Measurements from ENCODE around the gene C1orf21.

Gene C1orf21

DNA sequence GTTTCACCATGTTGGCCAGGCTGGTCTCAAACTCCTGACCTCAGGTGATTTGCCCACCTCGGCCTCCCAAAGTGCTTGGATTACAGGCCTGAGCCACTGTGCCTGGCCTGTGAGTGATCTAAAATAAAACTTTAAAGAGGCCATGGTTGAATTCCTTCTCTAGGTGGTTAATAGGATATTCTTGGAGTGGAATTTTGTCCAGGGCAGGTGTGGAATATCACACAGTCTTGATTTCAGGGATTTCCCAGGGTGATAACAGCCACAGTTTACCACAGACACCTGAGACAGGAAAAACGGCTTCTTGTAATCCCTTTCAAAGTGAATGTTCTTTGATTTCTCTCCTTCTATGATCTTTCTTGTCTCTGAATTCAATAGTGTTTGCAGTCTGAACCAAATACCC is 32.1 kb upstream of the C1orf21 start:
- no peak for TF ChIP-seq EZH2 (IDR thresholded peaks at IDR 0.05; ENCODE audit: borderline replicate concordance, low read length)
- TF ChIP-seq, protein P1, sequence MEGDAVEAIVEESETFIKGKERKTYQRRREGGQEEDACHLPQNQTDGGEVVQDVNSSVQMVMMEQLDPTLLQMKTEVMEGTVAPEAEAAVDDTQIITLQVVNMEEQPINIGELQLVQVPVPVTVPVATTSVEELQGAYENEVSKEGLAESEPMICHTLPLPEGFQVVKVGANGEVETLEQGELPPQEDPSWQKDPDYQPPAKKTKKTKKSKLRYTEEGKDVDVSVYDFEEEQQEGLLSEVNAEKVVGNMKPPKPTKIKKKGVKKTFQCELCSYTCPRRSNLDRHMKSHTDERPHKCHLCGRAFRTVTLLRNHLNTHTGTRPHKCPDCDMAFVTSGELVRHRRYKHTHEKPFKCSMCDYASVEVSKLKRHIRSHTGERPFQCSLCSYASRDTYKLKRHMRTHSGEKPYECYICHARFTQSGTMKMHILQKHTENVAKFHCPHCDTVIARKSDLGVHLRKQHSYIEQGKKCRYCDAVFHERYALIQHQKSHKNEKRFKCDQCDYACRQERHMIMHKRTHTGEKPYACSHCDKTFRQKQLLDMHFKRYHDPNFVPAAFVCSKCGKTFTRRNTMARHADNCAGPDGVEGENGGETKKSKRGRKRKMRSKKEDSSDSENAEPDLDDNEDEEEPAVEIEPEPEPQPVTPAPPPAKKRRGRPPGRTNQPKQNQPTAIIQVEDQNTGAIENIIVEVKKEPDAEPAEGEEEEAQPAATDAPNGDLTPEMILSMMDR (IDR thresholded peaks at IDR 0.05; ENCODE audit: low read length) = no peak
- Histone ChIP-seq H4K20me1 (ENCODE audit: insufficient read depth, low read length) (no peaks in the 10 kb centered on the region), H3K4me2 (ENCODE audit: low read length) (no peak overlapping the region), H3K9me3 (ENCODE audit: low read length) (no peaks in the 10 kb centered on the region), H3K9me2 (ENCODE audit: low read depth, low read length) (no peaks in the 10 kb centered on the region), H3F3A (ENCODE audit: insufficient read depth, low read length) (no peaks in the 10 kb centered on the region), H3K79me2 (ENCODE audit: insufficient read depth, low read length) (no peaks in the 10 kb centered on the region), H3K4me3 (ENCODE audit: low read depth, low read length, poor library complexity, severe bottlenecking) (no peak overlapping the region), H3K9ac (ENCODE audit: low read length) (no peak overlapping the region), H3K27me3 (ENCODE audit: insufficient read depth, low read length) (no peaks in the 10 kb centered on the region), H2AFZ (ENCODE audit: low read length) (no peak overlapping the region), H3K36me3 (ENCODE audit: insufficient read depth, low read length) (no peaks in the 10 kb centered on the region), H3K27ac (ENCODE audit: low read depth, low read length, poor library complexity, severe bottlenecking) (no peak overlapping the region), H3K4me1 (ENCODE audit: insufficient read depth, low read length, severe bottlenecking) (no peaks in the 10 kb centered on the region)

DNA sequence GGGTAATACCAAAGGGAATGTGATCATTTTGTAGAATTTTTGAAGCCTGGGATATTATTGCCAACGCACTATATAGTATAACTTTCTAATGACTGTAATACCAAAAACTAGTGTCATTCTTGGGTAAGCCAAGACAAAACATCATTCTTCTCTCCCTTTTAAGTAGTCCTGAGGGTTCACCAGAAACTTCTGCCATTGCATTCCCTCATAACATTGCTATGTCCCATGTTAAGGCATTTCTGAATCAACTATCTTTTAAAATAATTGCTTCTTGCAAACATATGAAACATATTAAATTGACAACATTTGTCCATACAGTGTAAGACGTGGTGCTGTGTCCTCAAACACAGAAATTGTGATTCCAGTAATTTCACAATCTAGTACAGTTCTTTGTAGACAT is 29.9 kb upstream of the C1orf21 start:
- no peak overlapping the region for H2AFZ ChIP-seq (ENCODE audit: low read length)
- H3K9ac ChIP-seq (ENCODE audit: low read length) = no peak overlapping the region
- TF ChIP-seq, protein P1 (IDR thresholded peaks at IDR 0.05; ENCODE audit: low read length) = no peak
- no peaks in the 10 kb centered on the region for H4K20me1 ChIP-seq (ENCODE audit: insufficient read depth, low read length)
- no peaks in the 10 kb centered on the region for H3K9me3 ChIP-seq (ENCODE audit: low read length)
- H3F3A ChIP-seq (ENCODE audit: insufficient read depth, low read length) = no peaks in the 10 kb centered on the region
- no peaks in the 10 kb centered on the region for H3K36me3 ChIP-seq (ENCODE audit: insufficient read depth, low read length)
- no peaks in the 10 kb centered on the region for H3K27me3 ChIP-seq (ENCODE audit: insufficient read depth, low read length)
- no peaks in the 10 kb centered on the region for H3K4me1 ChIP-seq (ENCODE audit: insufficient read depth, low read length, severe bottlenecking)
- no peak overlapping the region for H3K4me2 ChIP-seq (ENCODE audit: low read length)
- no peaks in the 10 kb centered on the region for H3K79me2 ChIP-seq (ENCODE audit: insufficient read depth, low read length)
- no peak overlapping the region for H3K27ac ChIP-seq (ENCODE audit: low read depth, low read length, poor library complexity, severe bottlenecking)
- H3K9me2 ChIP-seq (ENCODE audit: low read depth, low read length) = no peaks in the 10 kb centered on the region
- no peak overlapping the region for H3K4me3 ChIP-seq (ENCODE audit: low read depth, low read length, poor library complexity, severe bottlenecking)

DNA sequence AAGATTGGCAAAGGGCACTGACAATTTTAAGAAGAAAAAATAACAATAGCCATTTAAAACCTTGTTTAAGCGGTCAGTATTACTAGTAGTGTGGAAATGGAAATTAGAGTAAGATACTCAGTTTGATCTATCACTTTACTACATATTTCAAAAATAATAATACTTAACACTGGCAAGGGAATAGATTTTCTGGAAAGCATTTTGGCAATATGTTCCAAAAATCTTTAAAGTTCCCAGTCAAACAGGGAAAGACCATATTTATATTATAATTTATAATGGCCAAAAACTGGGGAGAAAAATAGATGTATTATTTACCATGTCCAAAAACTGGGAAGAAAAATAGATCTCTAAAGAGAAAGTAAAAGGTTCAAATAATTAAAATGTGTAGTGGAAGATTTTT is 28.6 kb upstream of the C1orf21 start:
- TF ChIP-seq, protein P1 (IDR thresholded peaks at IDR 0.05; ENCODE audit: low read length) = no peak
- TF ChIP-seq EZH2 (IDR thresholded peaks at IDR 0.05; ENCODE audit: borderline replicate concordance, low read length) = no peak
- H3K9me3 ChIP-seq (ENCODE audit: low read length) = no peaks in the 10 kb centered on the region

More for the DNA sequence above, 28.6 kb upstream of the C1orf21 start:
- no peaks in the 10 kb centered on the region for H3K27me3 ChIP-seq (ENCODE audit: insufficient read depth, low read length)
- no peak overlapping the region for H3K4me2 ChIP-seq (ENCODE audit: low read length)
- H3K4me3 ChIP-seq (ENCODE audit: low read depth, low read length, poor library complexity, severe bottlenecking) = no peak overlapping the region
- H3F3A ChIP-seq (ENCODE audit: insufficient read depth, low read length) = no peaks in the 10 kb centered on the region
- no peak overlapping the region for H3K27ac ChIP-seq (ENCODE audit: low read depth, low read length, poor library complexity, severe bottlenecking)
- H4K20me1 ChIP-seq (ENCODE audit: insufficient read depth, low read length) = no peaks in the 10 kb centered on the region
- no peak overlapping the region for H2AFZ ChIP-seq (ENCODE audit: low read length)
- no peaks in the 10 kb centered on the region for H3K4me1 ChIP-seq (ENCODE audit: insufficient read depth, low read length, severe bottlenecking)
- no peaks in the 10 kb centered on the region for H3K79me2 ChIP-seq (ENCODE audit: insufficient read depth, low read length)
- H3K36me3 ChIP-seq (ENCODE audit: insufficient read depth, low read length) = no peaks in the 10 kb centered on the region
- no peaks in the 10 kb centered on the region for H3K9me2 ChIP-seq (ENCODE audit: low read depth, low read length)
- H3K9ac ChIP-seq (ENCODE audit: low read length) = no peak overlapping the region
